HepG2 (cell line): ENCODE measurements around the gene IFNAR1. TPM values are rescaled to one million over a fixed set of nuclear protein-coding genes. Genes with fewer than 3 reads are reported as not detected.

Experiments
- ATAC-seq: fragments of 200-7000 bp; cut with Tn5 transposase; 3 replicates; pipeline ENCODE4 v1.9.1; 2020; ENCODE audit warnings: mild to moderate bottlenecking, moderate library complexity
- BruUV-seq: library from RNA; stranded (reverse); fragments of 400-500 nt; replicated peaks from 2 replicates; lab custom pipeline; 2021; lab: Mats Ljungman, UMichigan
- CTCF ChIA-PET: fragments of 300-600 bp; formaldehyde crosslinking; extraction: SDS; loops from one replicate; lab custom pipeline; 2021; ENCODE audit warnings: low total read pairs, inconsistent platforms, low intra/inter-chr PET ratio; lab: Yijun Ruan, JAX
- POLR2A ChIA-PET: fragments of 350-600 bp; sonication (Branson Sonifier 250); formaldehyde crosslinking; loops from one replicate; lab custom pipeline; 2020; ENCODE audit warnings: antibody characterized with exemption, inconsistent platforms; lab: Yijun Ruan, JAX
- DNase-seq: peaks from one replicate; pipeline ENCODE4 v3.0.0-alpha.2; 2015; ENCODE audit warnings: low spot score
- FAIRE-seq: peaks from 3 replicates; lab custom pipeline; 2011; peaks lifted over from hg19 to GRCh38; lab: Jason Lieb, UNC
- H2AFZ ChIP-seq: one replicate; pipeline ENCODE4 v1.6.1; 2011; ENCODE audit warnings: low read length, inconsistent platforms
- H3K27ac ChIP-seq: fragments of 300-600 bp; 3 replicates; pipeline ENCODE4 v1.8.0; 2011; ENCODE audit warnings: mixed run types, mild to moderate bottlenecking, mixed read lengths, low read length, inconsistent platforms; ENCODE audit not compliant: insufficient read depth; ENCODE audit errors: extremely low read length
- H3K27me3 ChIP-seq, 2 experiments: fragments of 200-600 bp in 1 of 2; 2 replicates in 1 of 2; 3 replicates in 1 of 2; pipeline versions ENCODE4 v1.6.0 to v1.8.0; 2011; ENCODE audit warnings: low read length in 2 of 2, mild to moderate bottlenecking in 2 of 2, moderate library complexity in 2 of 2, inconsistent platforms in 1 of 2; ENCODE audit not compliant: insufficient read depth in 2 of 2, control insufficient read depth in 1 of 2
- H3K36me3 ChIP-seq, 2 experiments: fragments of 200-600 bp in 1 of 2; replicated peaks in 1 of 2; 2 replicates in 1 of 2; 3 replicates in 1 of 2; pipeline versions ENCODE4 v1.5.1 to v1.8.0; 2011; ENCODE audit warnings: low read length in 2 of 2, inconsistent platforms in 1 of 2; ENCODE audit not compliant: insufficient read depth in 2 of 2, control insufficient read depth in 1 of 2
- H3K4me1 ChIP-seq: 2 replicates; pipeline ENCODE4 v1.5.1; 2012; ENCODE audit warnings: low read length, inconsistent platforms; ENCODE audit not compliant: insufficient read depth
- H3K4me2 ChIP-seq: 2 replicates; pipeline ENCODE4 v1.6.0; 2011; ENCODE audit warnings: low read depth, low read length, inconsistent platforms
- H3K4me3 ChIP-seq, 3 experiments: fragments of 200-600 bp in 1 of 3; sonication (generic), shearing (Covaris generic) in 1 of 3; replicated peaks in 1 of 3; 2 replicates each; pipeline ENCODE4 v1.5.1; 2011 to 2016; ENCODE audit warnings: low read length in 3 of 3, inconsistent platforms in 2 of 3, low read depth in 2 of 3, mild to moderate bottlenecking in 2 of 3, control low read depth in 1 of 3, mixed read lengths in 1 of 3; ENCODE audit not compliant: insufficient read depth in 1 of 3
- H3K79me2 ChIP-seq: one replicate; pipeline ENCODE4 v1.6.1; 2011; ENCODE audit warnings: low read length, inconsistent platforms; ENCODE audit not compliant: insufficient read depth
- H3K9ac ChIP-seq: 2 replicates; pipeline ENCODE4 v1.6.0; 2011; ENCODE audit warnings: mild to moderate bottlenecking, low read depth, low read length, inconsistent platforms; ENCODE audit not compliant: insufficient read depth
- H3K9me3 ChIP-seq: 2 replicates; pipeline ENCODE4 v1.5.1; 2012; ENCODE audit warnings: mild to moderate bottlenecking, low read length
- H4K20me1 ChIP-seq: 2 replicates; pipeline ENCODE4 v1.6.0; 2011; ENCODE audit warnings: inconsistent platforms, mild to moderate bottlenecking, low read length, moderate library complexity; ENCODE audit not compliant: insufficient read depth
- E2F5 ChIP-seq: sonication (generic); formaldehyde crosslinking; conservative IDR thresholded peaks from 2 replicates; pipeline ENCODE4 v1.4.0; 2020; ENCODE audit warnings: missing genetic modification reagents
- SIN3B ChIP-seq: fragments of 150-350 bp; IDR thresholded peaks from 2 replicates; pipeline ENCODE4 v1.6.1; 2014; ENCODE audit warnings: low read length
- WGBS: methylation state at CpG from one replicate; pipeline ENCODE4 v1.1.6; 2017; ENCODE audit warnings: low lambda C conversion rate; 5-methylcytosine and 5-hydroxymethylcytosine counted together
- in situ Hi-C: cut with HindIII; loops from 2 replicates; pipeline ENCODE4 v1.10.0; 2017; ENCODE audit warnings: low pct_unique_long_range_greater_than_20kb; ENCODE audit not compliant: extremely low pct_ligation_motif_present
- intact Hi-C: fragments of 100-400 bp; cut with micrococcal nuclease; formaldehyde crosslinking; loops from one replicate; pipeline ENCODE4 v1.10.0; 2022; ENCODE audit not compliant: unreplicated experiment
- polyA plus RNA-seq, 8 experiments: library from polyadenylated mRNA; depleted of rRNA in 3 of 8; stranded (reverse) in 7 of 8; unstranded in 1 of 8; fragments of >200 nt; fragmentation: Illumina TruSeq in 4 of 8; extraction: Trizol in 4 of 8; gene quantifications; 2 replicates each; pipeline versions ENCODE4 v1.2.1 to v1.2.3, GENCODE V29; 2011 to 2016; ENCODE audit warnings: low read depth in 4 of 8, missing spikeins in 1 of 8, mixed read lengths in 1 of 8; ENCODE audit not compliant: insufficient read depth in 1 of 8
- total RNA-seq, 5 experiments: library from RNA; depleted of rRNA; stranded (reverse); fragments of >200 nt; fragmentation: Illumina TruSeq; extraction: Trizol; gene quantifications; 2 replicates each; pipeline ENCODE4 v1.2.3, GENCODE V29; 2016; ENCODE audit warnings: low read depth in 1 of 5
- TF ChIP-seq, protein P1 (sequence below): sonication (generic); formaldehyde crosslinking; IDR thresholded peaks from 2 replicates; pipeline ENCODE4 v1.4.0; 2020; ENCODE audit warnings: missing genetic modification reagents
- TF ChIP-seq, protein P2 (sequence below): sonication (generic); formaldehyde crosslinking; IDR thresholded peaks from one replicate; pipeline ENCODE4 v1.5.1; 2020; ENCODE audit warnings: mild to moderate bottlenecking, missing genetic modification reagents; ENCODE audit errors: not compliant biosample characterization

Gene IFNAR1
- total and polyA plus RNA-seq, 2 of the 13 experiments (the other 11 are each of a cell fraction or from before 2014, with no cell fraction given), result 6.7 to 9.3 TPM

DNA sequence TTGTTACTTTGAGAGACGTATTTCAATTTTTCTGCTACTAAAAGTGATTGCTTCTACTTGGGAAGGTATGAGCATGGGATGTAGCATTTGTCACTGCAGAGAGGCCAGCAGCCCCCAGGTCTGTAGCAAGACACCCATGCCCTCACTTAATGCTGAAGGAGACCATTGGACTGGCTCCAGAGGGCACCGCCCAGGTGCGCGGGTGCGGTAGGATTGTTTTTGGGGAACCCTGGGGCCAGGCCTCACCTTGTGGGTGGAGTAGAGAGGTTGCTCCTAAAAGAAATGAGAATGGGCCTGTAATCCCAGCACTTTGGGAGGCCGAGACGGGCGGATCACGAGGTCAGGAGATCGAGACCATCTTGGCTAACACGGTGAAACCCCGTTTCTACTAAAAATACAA, 47.8 kb downstream of the IFNAR1 start:
- H4K20me1 ChIP-seq, result no peaks in the 10 kb centered on the region
- no peak overlapping the region for H3K9ac ChIP-seq
- no TSS peak for BruUV-seq
- POLR2A ChIA-PET, result no interaction called here
- H3K4me1 ChIP-seq, result peaks cover 12% of the 10 kb centered on the region
- in situ Hi-C loops, result no loop called here
- no peak for FAIRE-seq
- TF ChIP-seq E2F5 (CRISPR knock-in tag), result no peak
- TF ChIP-seq, protein P1, sequence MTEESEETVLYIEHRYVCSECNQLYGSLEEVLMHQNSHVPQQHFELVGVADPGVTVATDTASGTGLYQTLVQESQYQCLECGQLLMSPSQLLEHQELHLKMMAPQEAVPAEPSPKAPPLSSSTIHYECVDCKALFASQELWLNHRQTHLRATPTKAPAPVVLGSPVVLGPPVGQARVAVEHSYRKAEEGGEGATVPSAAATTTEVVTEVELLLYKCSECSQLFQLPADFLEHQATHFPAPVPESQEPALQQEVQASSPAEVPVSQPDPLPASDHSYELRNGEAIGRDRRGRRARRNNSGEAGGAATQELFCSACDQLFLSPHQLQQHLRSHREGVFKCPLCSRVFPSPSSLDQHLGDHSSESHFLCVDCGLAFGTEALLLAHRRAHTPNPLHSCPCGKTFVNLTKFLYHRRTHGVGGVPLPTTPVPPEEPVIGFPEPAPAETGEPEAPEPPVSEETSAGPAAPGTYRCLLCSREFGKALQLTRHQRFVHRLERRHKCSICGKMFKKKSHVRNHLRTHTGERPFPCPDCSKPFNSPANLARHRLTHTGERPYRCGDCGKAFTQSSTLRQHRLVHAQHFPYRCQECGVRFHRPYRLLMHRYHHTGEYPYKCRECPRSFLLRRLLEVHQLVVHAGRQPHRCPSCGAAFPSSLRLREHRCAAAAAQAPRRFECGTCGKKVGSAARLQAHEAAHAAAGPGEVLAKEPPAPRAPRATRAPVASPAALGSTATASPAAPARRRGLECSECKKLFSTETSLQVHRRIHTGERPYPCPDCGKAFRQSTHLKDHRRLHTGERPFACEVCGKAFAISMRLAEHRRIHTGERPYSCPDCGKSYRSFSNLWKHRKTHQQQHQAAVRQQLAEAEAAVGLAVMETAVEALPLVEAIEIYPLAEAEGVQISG (CRISPR knock-in tag), result no peak
- TF ChIP-seq, protein P2, sequence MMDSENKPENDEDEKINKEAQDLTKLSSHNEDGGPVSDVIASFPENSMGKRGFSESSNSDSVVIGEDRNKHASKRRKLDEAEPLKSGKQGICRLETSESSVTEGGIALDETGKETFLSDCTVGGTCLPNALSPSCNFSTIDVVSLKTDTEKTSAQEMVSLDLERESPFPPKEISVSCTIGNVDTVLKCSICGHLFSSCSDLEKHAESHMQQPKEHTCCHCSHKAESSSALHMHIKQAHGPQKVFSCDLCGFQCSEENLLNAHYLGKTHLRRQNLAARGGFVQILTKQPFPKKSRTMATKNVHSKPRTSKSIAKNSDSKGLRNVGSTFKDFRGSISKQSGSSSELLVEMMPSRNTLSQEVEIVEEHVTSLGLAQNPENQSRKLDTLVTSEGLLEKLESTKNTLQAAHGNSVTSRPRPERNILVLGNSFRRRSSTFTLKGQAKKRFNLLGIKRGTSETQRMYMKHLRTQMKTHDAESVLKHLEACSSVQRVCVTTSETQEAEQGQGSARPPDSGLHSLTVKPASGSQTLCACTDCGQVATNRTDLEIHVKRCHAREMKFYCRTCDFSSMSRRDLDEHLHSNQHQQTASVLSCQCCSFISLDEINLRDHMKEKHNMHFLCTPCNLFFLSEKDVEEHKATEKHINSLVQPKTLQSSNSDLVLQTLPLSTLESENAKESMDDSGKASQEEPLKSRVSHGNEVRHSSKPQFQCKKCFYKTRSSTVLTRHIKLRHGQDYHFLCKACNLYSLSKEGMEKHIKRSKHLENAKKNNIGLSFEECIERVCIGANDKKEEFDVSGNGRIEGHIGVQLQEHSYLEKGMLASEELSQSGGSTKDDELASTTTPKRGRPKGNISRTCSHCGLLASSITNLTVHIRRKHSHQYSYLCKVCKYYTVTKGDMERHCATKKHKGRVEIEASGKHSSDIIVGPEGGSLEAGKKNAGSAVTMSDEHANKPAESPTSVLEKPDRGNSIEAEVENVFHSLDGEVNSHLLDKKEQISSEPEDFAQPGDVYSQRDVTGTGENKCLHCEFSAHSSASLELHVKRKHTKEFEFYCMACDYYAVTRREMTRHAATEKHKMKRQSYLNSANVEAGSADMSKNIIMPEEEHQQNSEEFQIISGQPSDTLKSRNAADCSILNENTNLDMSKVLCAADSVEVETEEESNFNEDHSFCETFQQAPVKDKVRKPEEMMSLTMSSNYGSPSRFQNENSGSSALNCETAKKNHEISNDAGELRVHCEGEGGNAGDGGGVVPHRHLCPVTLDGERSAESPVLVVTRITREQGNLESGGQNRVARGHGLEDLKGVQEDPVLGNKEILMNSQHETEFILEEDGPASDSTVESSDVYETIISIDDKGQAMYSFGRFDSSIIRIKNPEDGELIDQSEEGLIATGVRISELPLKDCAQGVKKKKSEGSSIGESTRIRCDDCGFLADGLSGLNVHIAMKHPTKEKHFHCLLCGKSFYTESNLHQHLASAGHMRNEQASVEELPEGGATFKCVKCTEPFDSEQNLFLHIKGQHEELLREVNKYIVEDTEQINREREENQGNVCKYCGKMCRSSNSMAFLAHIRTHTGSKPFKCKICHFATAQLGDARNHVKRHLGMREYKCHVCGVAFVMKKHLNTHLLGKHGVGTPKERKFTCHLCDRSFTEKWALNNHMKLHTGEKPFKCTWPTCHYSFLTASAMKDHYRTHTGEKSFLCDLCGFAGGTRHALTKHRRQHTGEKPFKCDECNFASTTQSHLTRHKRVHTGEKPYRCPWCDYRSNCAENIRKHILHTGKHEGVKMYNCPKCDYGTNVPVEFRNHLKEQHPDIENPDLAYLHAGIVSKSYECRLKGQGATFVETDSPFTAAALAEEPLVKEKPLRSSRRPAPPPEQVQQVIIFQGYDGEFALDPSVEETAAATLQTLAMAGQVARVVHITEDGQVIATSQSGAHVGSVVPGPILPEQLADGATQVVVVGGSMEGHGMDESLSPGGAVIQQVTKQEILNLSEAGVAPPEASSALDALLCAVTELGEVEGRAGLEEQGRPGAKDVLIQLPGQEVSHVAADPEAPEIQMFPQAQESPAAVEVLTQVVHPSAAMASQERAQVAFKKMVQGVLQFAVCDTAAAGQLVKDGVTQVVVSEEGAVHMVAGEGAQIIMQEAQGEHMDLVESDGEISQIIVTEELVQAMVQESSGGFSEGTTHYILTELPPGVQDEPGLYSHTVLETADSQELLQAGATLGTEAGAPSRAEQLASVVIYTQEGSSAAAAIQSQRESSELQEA, result no peak
- no peak for TF ChIP-seq SIN3B
- TF ChIP-seq, all 625 proteins: peak for 0
- Histone ChIP-seq H2AFZ (no peak overlapping the region), H3K4me2 (no peak overlapping the region), H3K79me2 (no peaks in the 10 kb centered on the region), H3K4me3 (no peak overlapping the region), H3K27me3 (no peaks in the 10 kb centered on the region), H3K9me3 (peaks cover 10% of the 10 kb centered on the region), H3K27ac (no peak overlapping the region), H3K36me3 (no peaks in the 10 kb centered on the region)
- no peak for DNase-seq
- intact Hi-C loops, result loop anchor here (10.0 kb wide), 1 partner anchor 238 kb away; no protein-coding TSS in a partner anchor
- ATAC-seq, result no peak
- 88% methylated on average over 10 of the region's 12 CpGs for WGBS
- CTCF ChIA-PET, result no interaction called here
